Chondrocyte (in vitro differentiated cells): ENCODE data around the gene KMT2D. TPM values are rescaled to one million over a fixed set of nuclear protein-coding genes. Genes with fewer than 3 reads are reported as not detected.

Source experiments
- DNase-seq: peaks from one replicate; pipeline ENCODE4 v3.0.0; 2021; ENCODE audit warnings: mixed read lengths, low spot score
- H3K27ac Mint-ChIP-seq: one replicate; pipeline ENCODE4 v1.8.0; 2021; ENCODE audit warnings: mild to moderate bottlenecking, moderate library complexity, mixed read lengths; ENCODE audit not compliant: unreplicated experiment
- H3K27me3 Mint-ChIP-seq: 2 replicates; pipeline ENCODE4 v1.8.0; 2021; ENCODE audit warnings: low read depth, mixed read lengths
- H3K36me3 Mint-ChIP-seq: 2 replicates; pipeline ENCODE4 v1.8.0; 2021; ENCODE audit warnings: low read depth, mixed read lengths
- H3K4me1 Mint-ChIP-seq: 2 replicates; pipeline ENCODE4 v1.8.0; 2021; ENCODE audit warnings: low read depth, mild to moderate bottlenecking, mixed read lengths
- H3K4me3 Mint-ChIP-seq: one replicate; pipeline ENCODE4 v1.8.0; 2021; ENCODE audit warnings: mild to moderate bottlenecking, moderate library complexity, mixed read lengths; ENCODE audit not compliant: unreplicated experiment
- H3K9me3 Mint-ChIP-seq: 2 replicates; pipeline ENCODE4 v1.8.0; 2021; ENCODE audit warnings: low read depth, mixed read lengths
- total RNA-seq: library from RNA; stranded (reverse); gene quantifications from 3 replicates; pipeline ENCODE4 v1.2.1, GENCODE V29; 2021
- TF ChIP-seq, protein P1 (sequence below): fragments of 200-600 bp; sonication (generic); IDR thresholded peaks from 2 replicates; pipeline ENCODE4 v1.5.0; 2021; ENCODE audit warnings: antibody characterized with exemption, mild to moderate bottlenecking, moderate library complexity

Gene KMT2D
- total RNA-seq, 1 donor from 2014 or later: 65.4 TPM

DNA sequence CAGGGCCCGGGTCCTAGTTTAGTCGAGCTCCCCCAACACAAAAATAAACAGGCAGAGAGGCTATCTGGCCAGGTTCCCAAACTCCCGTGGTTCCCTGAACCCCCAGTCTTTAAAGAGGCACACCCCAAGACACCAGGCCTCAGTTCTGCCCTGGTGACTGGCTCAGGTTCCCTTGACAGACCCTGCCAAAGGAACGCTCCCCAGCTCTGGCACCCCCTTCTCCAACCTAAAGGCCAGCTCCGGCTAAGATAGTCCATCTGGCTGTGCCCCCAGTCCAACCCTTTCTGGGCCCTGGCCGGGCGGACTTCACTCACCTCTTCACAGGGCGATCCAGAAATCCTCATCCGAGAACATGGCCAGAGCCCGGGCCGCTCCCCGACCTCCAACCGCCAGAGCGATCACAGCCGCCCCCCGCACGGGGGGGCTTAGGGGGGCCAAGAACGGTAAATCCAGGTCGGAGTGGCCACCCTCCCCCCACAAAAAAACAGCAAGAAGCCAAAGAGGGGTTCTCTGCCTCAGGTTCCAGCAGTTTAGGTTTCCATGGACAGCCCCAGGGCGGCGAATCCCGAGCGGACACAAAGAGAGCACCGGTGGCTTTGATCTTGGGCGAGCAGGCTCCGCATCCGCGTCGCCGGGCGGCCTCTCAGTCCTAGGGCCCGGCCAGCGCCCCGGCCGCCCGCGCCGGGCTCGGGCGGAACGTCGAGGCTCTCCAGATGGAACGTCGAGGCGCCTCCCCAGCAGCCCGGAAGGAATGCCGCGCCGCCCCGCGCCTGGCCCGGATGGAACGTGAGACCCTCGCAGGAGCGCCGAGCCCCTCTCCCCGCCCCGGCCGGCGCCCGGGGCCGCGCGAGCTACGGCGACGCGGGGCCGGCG, 1.1 kb downstream of the KMT2D start:
- peak overlapping the region; percentile 95 for H3K4me3 Mint-ChIP-seq
- TF ChIP-seq, protein P1, sequence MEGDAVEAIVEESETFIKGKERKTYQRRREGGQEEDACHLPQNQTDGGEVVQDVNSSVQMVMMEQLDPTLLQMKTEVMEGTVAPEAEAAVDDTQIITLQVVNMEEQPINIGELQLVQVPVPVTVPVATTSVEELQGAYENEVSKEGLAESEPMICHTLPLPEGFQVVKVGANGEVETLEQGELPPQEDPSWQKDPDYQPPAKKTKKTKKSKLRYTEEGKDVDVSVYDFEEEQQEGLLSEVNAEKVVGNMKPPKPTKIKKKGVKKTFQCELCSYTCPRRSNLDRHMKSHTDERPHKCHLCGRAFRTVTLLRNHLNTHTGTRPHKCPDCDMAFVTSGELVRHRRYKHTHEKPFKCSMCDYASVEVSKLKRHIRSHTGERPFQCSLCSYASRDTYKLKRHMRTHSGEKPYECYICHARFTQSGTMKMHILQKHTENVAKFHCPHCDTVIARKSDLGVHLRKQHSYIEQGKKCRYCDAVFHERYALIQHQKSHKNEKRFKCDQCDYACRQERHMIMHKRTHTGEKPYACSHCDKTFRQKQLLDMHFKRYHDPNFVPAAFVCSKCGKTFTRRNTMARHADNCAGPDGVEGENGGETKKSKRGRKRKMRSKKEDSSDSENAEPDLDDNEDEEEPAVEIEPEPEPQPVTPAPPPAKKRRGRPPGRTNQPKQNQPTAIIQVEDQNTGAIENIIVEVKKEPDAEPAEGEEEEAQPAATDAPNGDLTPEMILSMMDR: no peak
- DNase-seq: no peak
- H3K4me1 Mint-ChIP-seq: peaks cover 57% of the 10 kb centered on the region
- H3K9me3 Mint-ChIP-seq: no peaks in the 10 kb centered on the region
- peak overlapping the region; percentile 93 for H3K27ac Mint-ChIP-seq
- peaks cover 8% of the 10 kb centered on the region for H3K36me3 Mint-ChIP-seq
- no peaks in the 10 kb centered on the region for H3K27me3 Mint-ChIP-seq

GRCh38 chr12:49059045-49059298, 1.6 kb downstream of the KMT2D start:
- peak overlapping the region; percentile 93 for H3K27ac Mint-ChIP-seq
- H3K9me3 Mint-ChIP-seq: no peaks in the 10 kb centered on the region
- H3K4me1 Mint-ChIP-seq: peaks cover 55% of the 10 kb centered on the region
- H3K27me3 Mint-ChIP-seq: no peaks in the 10 kb centered on the region
- peak overlapping the region; percentile 95 for H3K4me3 Mint-ChIP-seq
- no peak for DNase-seq
- TF ChIP-seq, protein P1: no peak
- peaks cover 8% of the 10 kb centered on the region for H3K36me3 Mint-ChIP-seq

DNA sequence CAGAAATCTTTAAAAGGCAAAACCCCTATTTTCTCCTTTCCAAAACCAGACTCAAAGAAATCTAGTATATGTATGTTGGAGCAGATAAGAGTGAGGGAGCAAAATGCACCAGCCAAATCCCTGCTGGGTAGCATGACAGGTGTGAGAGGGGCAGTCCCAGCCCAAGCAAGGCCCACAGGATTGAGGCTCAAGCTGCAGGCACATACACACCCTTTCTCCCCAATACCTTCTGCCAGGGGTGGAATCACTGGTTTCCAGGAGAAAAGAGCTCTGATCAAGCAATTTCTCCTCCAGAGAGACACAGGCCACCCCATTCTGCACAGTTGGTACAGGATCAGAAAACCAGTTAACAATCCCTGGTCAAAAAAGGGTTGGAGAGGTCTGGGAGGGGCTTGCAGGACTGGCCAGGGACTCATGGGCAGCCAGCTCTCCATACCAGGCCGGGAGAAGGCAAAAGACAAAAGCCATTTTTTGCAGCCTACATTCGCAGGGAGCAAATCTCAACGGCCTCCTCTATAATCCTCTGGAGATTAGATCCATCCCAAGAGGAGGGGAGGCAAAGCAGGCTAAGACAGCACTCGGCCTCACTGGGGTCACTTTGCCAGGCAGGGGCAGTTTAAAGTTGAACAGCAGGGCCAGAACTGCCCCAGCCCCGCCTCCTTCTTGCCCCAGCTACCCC, 2.1 kb downstream of the KMT2D start:
- peak overlapping the region; percentile 93 for H3K27ac Mint-ChIP-seq
- no peaks in the 10 kb centered on the region for H3K9me3 Mint-ChIP-seq
- no peak for DNase-seq
- H3K27me3 Mint-ChIP-seq: no peaks in the 10 kb centered on the region
- TF ChIP-seq, protein P1: no peak
- peak overlapping the region; percentile 95 for H3K4me3 Mint-ChIP-seq
- peaks cover 52% of the 10 kb centered on the region for H3K4me1 Mint-ChIP-seq
- H3K36me3 Mint-ChIP-seq: peaks cover 8% of the 10 kb centered on the region

DNA sequence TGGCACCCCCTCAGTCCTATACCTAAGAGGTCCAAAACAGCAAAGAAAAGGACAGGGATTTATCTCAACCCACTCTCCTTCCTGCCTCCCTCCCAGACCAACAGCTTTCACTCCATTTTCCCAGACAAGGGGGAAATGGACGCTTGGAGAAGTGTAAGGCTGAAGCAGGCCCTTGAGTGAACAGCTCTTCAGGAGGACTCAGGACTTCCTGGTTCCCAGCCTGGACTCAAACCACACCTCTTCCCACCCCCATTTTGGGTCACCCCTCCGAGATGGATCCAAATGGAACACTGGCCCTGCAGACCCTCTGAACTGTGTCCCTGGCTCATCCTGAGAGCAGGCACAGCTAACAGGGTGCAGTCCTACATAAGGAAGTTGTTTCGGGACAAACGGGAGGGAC, 2.7 kb downstream of the KMT2D start:
- TF ChIP-seq, protein P1: no peak
- no peak for DNase-seq
- H3K27ac Mint-ChIP-seq: peak overlapping the region; percentile 93
- H3K4me1 Mint-ChIP-seq: peaks cover 52% of the 10 kb centered on the region
- H3K36me3 Mint-ChIP-seq: peaks cover 12% of the 10 kb centered on the region
- no peaks in the 10 kb centered on the region for H3K9me3 Mint-ChIP-seq
- H3K4me3 Mint-ChIP-seq: peak overlapping the region; percentile 95
- no peaks in the 10 kb centered on the region for H3K27me3 Mint-ChIP-seq

- DNase-seq: no peak
- peaks cover 48% of the 10 kb centered on the region for H3K4me1 Mint-ChIP-seq
- H3K36me3 Mint-ChIP-seq: peaks cover 23% of the 10 kb centered on the region
- H3K4me3 Mint-ChIP-seq: peak overlapping the region; percentile 95
- TF ChIP-seq, protein P1: no peak
- H3K27ac Mint-ChIP-seq: peak overlapping the region; percentile 93
- no peaks in the 10 kb centered on the region for H3K9me3 Mint-ChIP-seq
- H3K27me3 Mint-ChIP-seq: no peaks in the 10 kb centered on the region
These were observed 4.4 kb downstream of the KMT2D start for GRCh38 chr12:49055978-49056754.
